Astrocyte (in vitro differentiated cells and primary cell): Measurements from ENCODE around the gene EFNB2. TPM values are rescaled to one million over a fixed set of nuclear protein-coding genes. Genes with fewer than 3 reads are reported as not detected.

Experiments
- DNase-seq: peaks from one replicate; pipeline ENCODE4 v3.0.0-alpha.2; 2010; ENCODE audit warnings: low read depth
- FAIRE-seq: peaks from 2 replicates; lab custom pipeline; 2011; peaks lifted over from hg19 to GRCh38; lab: Jason Lieb, UNC
- H2AFZ ChIP-seq: 2 replicates; pipeline ENCODE4 v1.6.0; 2012; ENCODE audit warnings: low read depth, low read length, inconsistent platforms
- H3K27ac ChIP-seq: 2 replicates; pipeline ENCODE4 v1.5.1; 2011; ENCODE audit warnings: low read depth, low read length, inconsistent platforms
- H3K27me3 ChIP-seq: 2 replicates; pipeline ENCODE4 v1.6.0; 2011; ENCODE audit warnings: low read length, inconsistent platforms; ENCODE audit not compliant: insufficient read depth
- H3K36me3 ChIP-seq: 2 replicates; pipeline ENCODE4 v1.5.1; 2011; ENCODE audit warnings: low read length, inconsistent platforms; ENCODE audit not compliant: insufficient read depth
- H3K4me1 ChIP-seq: 2 replicates; pipeline ENCODE4 v1.5.1; 2011; ENCODE audit warnings: low read length, inconsistent platforms; ENCODE audit not compliant: insufficient read depth
- H3K4me2 ChIP-seq: 2 replicates; pipeline ENCODE4 v1.6.0; 2012; ENCODE audit warnings: low read length, inconsistent platforms
- H3K4me3 ChIP-seq: 2 replicates; pipeline ENCODE4 v1.5.1; 2011; ENCODE audit warnings: low read depth, mild to moderate bottlenecking, low read length, inconsistent platforms; ENCODE audit not compliant: insufficient read depth
- H3K79me2 ChIP-seq: 2 replicates; pipeline ENCODE4 v1.6.0; 2012; ENCODE audit warnings: mild to moderate bottlenecking, low read length, inconsistent platforms; ENCODE audit not compliant: insufficient read depth
- H3K9ac ChIP-seq: 2 replicates; pipeline ENCODE4 v1.6.0; 2012; ENCODE audit warnings: mild to moderate bottlenecking, low read length, inconsistent platforms
- H3K9me3 ChIP-seq: 2 replicates; pipeline ENCODE4 v1.5.1; 2012; ENCODE audit warnings: low read depth, mild to moderate bottlenecking, low read length, inconsistent platforms; ENCODE audit not compliant: insufficient read depth
- H4K20me1 ChIP-seq: 2 replicates; pipeline ENCODE4 v1.6.0; 2012; ENCODE audit warnings: low read length, inconsistent platforms; ENCODE audit not compliant: insufficient read depth
- H3K27ac Mint-ChIP-seq: one replicate; pipeline ENCODE4 v1.8.0; 2021; ENCODE audit warnings: mild to moderate bottlenecking, mixed read lengths; ENCODE audit not compliant: unreplicated experiment
- H3K27me3 Mint-ChIP-seq: one replicate; pipeline ENCODE4 v1.8.0; 2021; ENCODE audit warnings: low read depth, mixed read lengths; ENCODE audit not compliant: unreplicated experiment
- H3K36me3 Mint-ChIP-seq: one replicate; pipeline ENCODE4 v1.8.0; 2021; ENCODE audit warnings: low read depth, mixed read lengths; ENCODE audit not compliant: unreplicated experiment
- H3K4me1 Mint-ChIP-seq: one replicate; pipeline ENCODE4 v1.8.0; 2021; ENCODE audit warnings: low read depth, mixed read lengths; ENCODE audit not compliant: unreplicated experiment
- H3K4me3 Mint-ChIP-seq: one replicate; pipeline ENCODE4 v1.8.0; 2021; ENCODE audit warnings: mild to moderate bottlenecking, moderate library complexity, mixed read lengths; ENCODE audit not compliant: unreplicated experiment
- H3K9me3 Mint-ChIP-seq: one replicate; pipeline ENCODE4 v1.8.0; 2021; ENCODE audit warnings: mild to moderate bottlenecking, mixed read lengths; ENCODE audit not compliant: unreplicated experiment
- CTCF ChIP-seq: IDR thresholded peaks from 2 replicates; pipeline ENCODE4 v1.5.1; 2011; ENCODE audit warnings: low read depth, mild to moderate bottlenecking, inconsistent platforms, low read length, moderate library complexity; ENCODE audit not compliant: insufficient read depth
- EZH2 ChIP-seq: IDR thresholded peaks from 2 replicates; pipeline ENCODE4 v1.6.1; 2012; ENCODE audit warnings: mild to moderate bottlenecking, low read length, inconsistent platforms; ENCODE audit not compliant: insufficient read depth
- total RNA-seq: library from RNA; stranded (reverse); gene quantifications from 2 replicates; pipeline ENCODE4 v1.2.1, GENCODE V29; 2021

The EFNB2 gene
- total RNA-seq, 1 donor from 2014 or later: 93.2 TPM

GRCh38 chr13:106551751-106552150, 16.3 kb upstream of the EFNB2 start:
- H3K9ac ChIP-seq: no peak overlapping the region
- H3K79me2 ChIP-seq: peaks cover 99% of the 10 kb centered on the region
- no peaks in the 10 kb centered on the region for H3K27me3 Mint-ChIP-seq
- no peak for FAIRE-seq
- TF ChIP-seq CTCF (no peak), EZH2 (no peak)
- H2AFZ ChIP-seq: no peak overlapping the region
- no peak overlapping the region for H3K27ac ChIP-seq
- peaks cover 52% of the 10 kb centered on the region for H4K20me1 ChIP-seq
- DNase-seq: no peak
- no peaks in the 10 kb centered on the region for H3K9me3 ChIP-seq
- H3K36me3 Mint-ChIP-seq: peaks cover 18% of the 10 kb centered on the region
- peaks cover 6% of the 10 kb centered on the region for H3K4me1 ChIP-seq
- H3K4me3 Mint-ChIP-seq: no peak overlapping the region
- H3K4me3 ChIP-seq: no peak overlapping the region
- peaks cover 10% of the 10 kb centered on the region for H3K4me1 Mint-ChIP-seq
- H3K27ac Mint-ChIP-seq: no peak overlapping the region
- no peaks in the 10 kb centered on the region for H3K27me3 ChIP-seq
- H3K36me3 ChIP-seq: peaks cover 34% of the 10 kb centered on the region
- no peak overlapping the region for H3K4me2 ChIP-seq
- no peaks in the 10 kb centered on the region for H3K9me3 Mint-ChIP-seq

- H2AFZ ChIP-seq: no peak overlapping the region
- FAIRE-seq (no peak), DNase-seq (no peak)
- H3K36me3 ChIP-seq: peaks cover 32% of the 10 kb centered on the region
- Mint-ChIP-seq H3K9me3 (no peaks in the 10 kb centered on the region), H3K27me3 (no peaks in the 10 kb centered on the region), H3K4me3 (no peak overlapping the region), H3K36me3 (peaks cover 18% of the 10 kb centered on the region), H3K4me1 (peaks cover 10% of the 10 kb centered on the region), H3K27ac (no peak overlapping the region)
- no peaks in the 10 kb centered on the region for H3K27me3 ChIP-seq
- peaks cover 56% of the 10 kb centered on the region for H4K20me1 ChIP-seq
- TF ChIP-seq EZH2: no peak
- no peak for TF ChIP-seq CTCF
- H3K9ac ChIP-seq: no peak overlapping the region
- peaks cover 6% of the 10 kb centered on the region for H3K4me1 ChIP-seq
- H3K4me3 ChIP-seq: no peak overlapping the region
- H3K9me3 ChIP-seq: no peaks in the 10 kb centered on the region
- H3K4me2 ChIP-seq: no peak overlapping the region
- peaks cover 100% of the 10 kb centered on the region for H3K79me2 ChIP-seq
- no peak overlapping the region for H3K27ac ChIP-seq
These were observed 15.9 kb upstream of the EFNB2 start for GRCh38 chr13:106551350-106551749.

- peaks cover 6% of the 10 kb centered on the region for H3K4me1 ChIP-seq
- H3K9me3 ChIP-seq: no peaks in the 10 kb centered on the region
- Mint-ChIP-seq H3K27ac (no peak overlapping the region), H3K27me3 (no peaks in the 10 kb centered on the region), H3K4me1 (peaks cover 6% of the 10 kb centered on the region), H3K9me3 (no peaks in the 10 kb centered on the region), H3K36me3 (peaks cover 15% of the 10 kb centered on the region), H3K4me3 (no peak overlapping the region)
- H3K27me3 ChIP-seq: no peaks in the 10 kb centered on the region
- H3K9ac ChIP-seq: no peak overlapping the region
- FAIRE-seq: peak; percentile 78
- TF ChIP-seq CTCF: no peak
- TF ChIP-seq EZH2: no peak
- no peak for DNase-seq
- H3K79me2 ChIP-seq: peaks cover 100% of the 10 kb centered on the region
- H3K4me3 ChIP-seq: no peak overlapping the region
- no peak overlapping the region for H2AFZ ChIP-seq
- H3K36me3 ChIP-seq: peaks cover 29% of the 10 kb centered on the region
- peaks cover 61% of the 10 kb centered on the region for H4K20me1 ChIP-seq
- no peak overlapping the region for H3K4me2 ChIP-seq
- H3K27ac ChIP-seq: no peak overlapping the region
These were observed 15.2 kb upstream of the EFNB2 start for GRCh38 chr13:106550570-106551135.
